ENCODE measurements around the gene KLF16. TPM values are rescaled to one million over a fixed set of nuclear protein-coding genes. Genes with fewer than 3 reads are reported as not detected.

The KLF16 gene
- total RNA-seq, 1 donor from 2014 or later: 52.4 TPM

DNA sequence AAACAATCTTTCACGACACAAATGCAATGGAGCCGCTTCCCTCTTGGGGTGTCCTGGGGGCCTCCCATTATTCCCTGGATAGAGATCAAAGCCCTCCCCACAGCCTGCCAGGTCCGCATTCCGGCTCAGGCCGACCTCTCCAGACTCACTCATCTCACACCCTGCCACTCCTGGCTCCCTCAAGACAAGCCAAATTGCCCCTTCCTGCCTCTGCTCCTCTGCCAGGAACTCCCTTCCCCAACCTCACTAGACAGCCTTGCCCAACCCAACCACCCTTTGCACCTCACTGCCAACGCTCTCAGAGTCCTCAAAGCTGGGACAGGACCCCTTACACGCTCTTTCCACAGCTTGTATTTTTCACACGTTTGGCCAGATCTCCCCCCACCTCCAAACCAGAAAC, 20.4 kb upstream of the KLF16 start:
- no peaks in the 10 kb centered on the region for H3K27me3 ChIP-seq (ENCODE audit: insufficient read depth, low read length)
- peaks cover 22% of the 10 kb centered on the region for H3K4me1 Mint-ChIP-seq (ENCODE audit: low read depth, unreplicated experiment)
- FAIRE-seq: no peak
- peaks cover 48% of the 10 kb centered on the region for H3K79me2 ChIP-seq (ENCODE audit: insufficient read depth, low read length)
- peak overlapping the region; percentile 100 for H3K4me3 Mint-ChIP-seq (ENCODE audit: unreplicated experiment)
- H3K4me3 ChIP-seq (ENCODE audit: insufficient read depth, low read depth, low read length): peak overlapping the region; percentile 86
- DNase-seq (ENCODE audit: low read depth): no peak
- no peaks in the 10 kb centered on the region for H3K9me3 ChIP-seq (ENCODE audit: insufficient read depth, low read depth, low read length)
- peak overlapping the region; percentile 95 for H3K27ac Mint-ChIP-seq (ENCODE audit: unreplicated experiment)
- H3K9me3 Mint-ChIP-seq (ENCODE audit: unreplicated experiment): no peaks in the 10 kb centered on the region
- H4K20me1 ChIP-seq (ENCODE audit: insufficient read depth, low read length): peaks cover 46% of the 10 kb centered on the region
- peak overlapping the region; percentile 99 for H3K4me2 ChIP-seq (ENCODE audit: low read length)
- H3K27me3 Mint-ChIP-seq (ENCODE audit: low read depth, unreplicated experiment): no peaks in the 10 kb centered on the region
- H3K4me1 ChIP-seq (ENCODE audit: insufficient read depth, low read length): peaks cover 26% of the 10 kb centered on the region
- peaks cover 2% of the 10 kb centered on the region for H3K36me3 Mint-ChIP-seq (ENCODE audit: low read depth, unreplicated experiment)
- TF ChIP-seq CTCF (IDR thresholded peaks at IDR 0.05; ENCODE audit: insufficient read depth, low read depth, low read length) (no peak), EZH2 (IDR thresholded peaks at IDR 0.05; ENCODE audit: insufficient read depth, low read length) (no peak)
- no peak overlapping the region for H2AFZ ChIP-seq (ENCODE audit: low read depth, low read length)
- peak overlapping the region; percentile 90 for H3K9ac ChIP-seq (ENCODE audit: low read length)
- no peak overlapping the region for H3K27ac ChIP-seq (ENCODE audit: low read depth, low read length)
- H3K36me3 ChIP-seq (ENCODE audit: insufficient read depth, low read length): peaks cover 4% of the 10 kb centered on the region

DNA sequence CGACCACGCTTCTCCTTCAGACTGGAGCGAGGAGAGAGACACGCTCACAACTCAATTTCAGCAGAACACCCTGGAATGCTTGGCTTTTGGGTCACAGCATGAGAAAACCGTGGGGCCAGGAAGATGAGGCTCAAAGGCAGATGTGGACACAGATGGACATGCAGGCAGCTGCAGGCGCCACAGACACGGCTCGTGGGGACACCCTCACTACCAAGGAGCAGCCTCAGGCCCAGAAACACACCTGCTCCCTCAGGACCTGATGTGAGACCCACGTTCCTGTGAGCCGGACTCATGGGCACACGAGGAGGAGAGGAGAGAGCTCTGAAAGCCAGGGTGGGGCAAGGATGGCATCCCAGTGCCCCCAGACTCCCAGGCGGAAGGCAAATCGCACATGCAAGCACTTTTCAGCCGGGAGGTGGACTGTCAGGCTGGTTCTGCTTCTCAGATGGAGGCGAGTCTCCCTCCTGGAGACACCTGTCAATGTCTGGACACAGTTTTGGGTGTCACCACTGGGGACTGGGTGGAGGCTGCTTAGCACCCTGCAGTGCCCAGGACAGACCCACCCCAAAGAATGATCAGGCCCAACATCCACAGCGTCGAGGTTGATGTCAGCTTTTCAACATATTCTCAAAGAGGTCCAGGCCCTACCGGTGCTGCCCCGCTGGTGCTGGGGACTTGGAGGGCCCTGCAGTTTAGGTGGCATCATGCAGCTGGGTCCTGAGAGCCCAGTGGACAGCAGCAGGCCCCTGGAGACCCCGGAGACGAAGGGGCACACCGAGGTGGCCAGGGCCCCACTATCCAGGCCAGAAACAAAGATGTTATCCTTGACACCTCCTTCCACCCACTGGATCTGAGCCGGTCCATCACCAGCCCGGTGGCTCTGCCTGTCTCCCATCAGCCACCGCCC, 19.7 kb upstream of the KLF16 start:
- no peaks in the 10 kb centered on the region for H3K9me3 ChIP-seq (ENCODE audit: insufficient read depth, low read depth, low read length)
- no peak for DNase-seq (ENCODE audit: low read depth)
- H3K36me3 Mint-ChIP-seq (ENCODE audit: low read depth, unreplicated experiment): peaks cover 2% of the 10 kb centered on the region
- no peak overlapping the region for H2AFZ ChIP-seq (ENCODE audit: low read depth, low read length)
- TF ChIP-seq CTCF (IDR thresholded peaks at IDR 0.05; ENCODE audit: insufficient read depth, low read depth, low read length) (no peak), EZH2 (IDR thresholded peaks at IDR 0.05; ENCODE audit: insufficient read depth, low read length) (no peak)
- peaks cover 48% of the 10 kb centered on the region for H3K79me2 ChIP-seq (ENCODE audit: insufficient read depth, low read length)
- H3K9me3 Mint-ChIP-seq (ENCODE audit: unreplicated experiment): no peaks in the 10 kb centered on the region
- peak overlapping the region; percentile 86 for H3K4me3 ChIP-seq (ENCODE audit: insufficient read depth, low read depth, low read length)
- peak overlapping the region; percentile 22 for H3K27ac Mint-ChIP-seq (ENCODE audit: unreplicated experiment)
- H3K27me3 ChIP-seq (ENCODE audit: insufficient read depth, low read length): no peaks in the 10 kb centered on the region
- peaks cover 4% of the 10 kb centered on the region for H3K36me3 ChIP-seq (ENCODE audit: insufficient read depth, low read length)
- no peaks in the 10 kb centered on the region for H3K27me3 Mint-ChIP-seq (ENCODE audit: low read depth, unreplicated experiment)
- no peak for FAIRE-seq
- H3K4me1 Mint-ChIP-seq (ENCODE audit: low read depth, unreplicated experiment): peaks cover 22% of the 10 kb centered on the region
- H3K27ac ChIP-seq (ENCODE audit: low read depth, low read length): no peak overlapping the region
- peak overlapping the region; percentile 100 for H3K4me3 Mint-ChIP-seq (ENCODE audit: unreplicated experiment)
- peaks cover 26% of the 10 kb centered on the region for H3K4me1 ChIP-seq (ENCODE audit: insufficient read depth, low read length)
- peak overlapping the region; percentile 90 for H3K9ac ChIP-seq (ENCODE audit: low read length)
- H3K4me2 ChIP-seq (ENCODE audit: low read length): peak overlapping the region; percentile 99
- peaks cover 46% of the 10 kb centered on the region for H4K20me1 ChIP-seq (ENCODE audit: insufficient read depth, low read length)
